ENCODE results near the gene AHCYL1. TPM values are rescaled to one million over a fixed set of nuclear protein-coding genes. Genes with fewer than 3 reads are reported as not detected.

AHCYL1 gene
- total RNA-seq = 10 to 100 TPM; 55.0 to 64.5 TPM

DNA sequence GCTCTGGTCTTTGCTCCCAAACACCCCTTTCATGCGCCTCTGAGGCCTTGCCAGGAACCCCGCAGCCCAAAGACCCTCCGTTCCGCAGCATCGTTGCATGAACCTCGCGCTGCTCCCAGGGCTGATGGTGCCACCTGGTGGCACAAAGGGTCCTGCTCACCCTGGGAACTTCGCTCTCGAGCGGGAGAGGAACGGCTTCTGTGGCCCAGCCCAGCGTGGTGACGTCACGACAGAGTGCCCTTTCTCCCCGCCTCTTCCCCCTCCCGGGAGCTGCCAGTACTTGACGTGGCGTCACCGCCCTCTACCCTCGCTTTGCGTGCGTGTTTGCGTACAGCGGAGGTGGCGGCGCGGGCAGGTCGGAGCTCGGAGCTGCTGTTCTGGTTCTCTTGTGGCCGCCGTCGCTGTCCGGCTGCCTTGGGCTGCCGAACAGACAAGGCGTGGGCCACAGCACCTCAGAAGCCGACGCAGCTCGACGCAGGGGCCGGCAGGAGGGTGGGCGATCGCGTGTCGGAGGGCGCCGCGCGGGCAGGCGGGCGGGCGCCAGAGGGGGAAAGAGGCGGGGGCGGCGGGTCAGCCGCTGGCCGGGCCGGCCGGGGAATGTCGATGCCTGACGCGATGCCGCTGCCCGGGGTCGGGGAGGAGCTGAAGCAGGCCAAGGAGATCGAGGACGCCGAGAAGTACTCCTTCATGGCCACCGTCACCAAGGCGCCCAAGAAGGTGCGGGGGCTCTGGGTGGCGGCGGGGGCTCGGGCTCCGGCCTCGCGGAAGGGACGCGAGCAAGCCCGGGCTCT is at the start of gene AHCYL1:
TSS of gene AHCYL1 (plus strand) at position 310 of the 791 bp plus-strand sequence. CDS start at position 598, 288 bp downstream.
- ATAC-seq = peak; percentile 98
- peaks cover 38% of the 10 kb centered on the region for H3K4me1 Mint-ChIP-seq (ENCODE audit: low read depth)
- peak within 1 kb of the TSS; percentile 100 for H3K4me3 Mint-ChIP-seq
- ChIA-PET CTCF (interaction anchor here (0.6 to 14.0 kb wide), 101 partner anchors 9 to 785 kb away, joined by 3 to 1017 read pairs (median 5); partner anchors contain the start of genes AMPD2, EPS8L3, GNAI3 and GNAT2), POLR2A (interaction anchor here (0.8 to 4.0 kb wide), 20 partner anchors 10 to 559 kb away, joined by 3 to 32 read pairs (median 4); partner anchors contain the start of genes AMPD2, GNAI3, GNAT2 and PSMA5)
- no peaks in the 10 kb centered on the region for H3K27me3 Mint-ChIP-seq (ENCODE audit: low read depth)
- H3K36me3 Mint-ChIP-seq (ENCODE audit: low read depth) = peaks cover 14% of the 10 kb centered on the region
- DNase-seq = peak; percentile 100
- no peaks in the 10 kb centered on the region for H3K9me3 Mint-ChIP-seq (ENCODE audit: insufficient read depth)
- H3K27ac Mint-ChIP-seq = peak within 1 kb of the TSS; percentile 97

DNA sequence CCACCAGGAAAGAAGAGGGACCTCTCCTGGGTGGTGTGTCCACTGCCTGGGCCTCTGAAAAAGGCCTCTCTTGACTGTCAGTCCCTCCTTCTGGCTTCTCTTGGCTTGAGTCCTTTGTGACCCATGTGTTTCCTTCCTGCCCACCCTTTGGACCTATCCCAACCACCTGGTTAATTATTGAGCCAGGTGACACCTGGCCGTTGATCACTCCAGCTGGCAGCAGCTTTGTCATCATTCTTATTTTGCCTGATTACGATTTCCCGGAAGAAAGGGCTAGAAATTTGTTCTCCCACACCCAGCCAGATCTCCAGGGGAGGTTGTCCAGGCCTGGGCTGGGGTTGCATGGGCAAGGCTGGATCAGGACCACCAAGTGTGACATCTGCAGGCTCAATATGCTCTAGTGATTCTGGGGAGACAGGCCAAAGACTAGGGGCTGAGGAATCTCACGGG is 49.1 kb upstream of the AHCYL1 start:
- Mint-ChIP-seq H3K36me3 (ENCODE audit: low read depth) (peaks cover 22% of the 10 kb centered on the region), H3K27me3 (ENCODE audit: low read depth) (peaks cover 19% of the 10 kb centered on the region), H3K9me3 (ENCODE audit: insufficient read depth) (peaks cover 24% of the 10 kb centered on the region), H3K4me1 (ENCODE audit: low read depth) (peaks cover 25% of the 10 kb centered on the region), H3K4me3 (no peak overlapping the region), H3K27ac (no peak overlapping the region)
- ChIA-PET CTCF (interaction anchor here (1.2 to 1.9 kb wide), 2 partner anchors 49 to 95 kb away, joined by 3 to 9 read pairs; partner anchors contain the start of gene AHCYL1), POLR2A (no interaction called here)
- ATAC-seq (no peak), DNase-seq (no peak)

DNA sequence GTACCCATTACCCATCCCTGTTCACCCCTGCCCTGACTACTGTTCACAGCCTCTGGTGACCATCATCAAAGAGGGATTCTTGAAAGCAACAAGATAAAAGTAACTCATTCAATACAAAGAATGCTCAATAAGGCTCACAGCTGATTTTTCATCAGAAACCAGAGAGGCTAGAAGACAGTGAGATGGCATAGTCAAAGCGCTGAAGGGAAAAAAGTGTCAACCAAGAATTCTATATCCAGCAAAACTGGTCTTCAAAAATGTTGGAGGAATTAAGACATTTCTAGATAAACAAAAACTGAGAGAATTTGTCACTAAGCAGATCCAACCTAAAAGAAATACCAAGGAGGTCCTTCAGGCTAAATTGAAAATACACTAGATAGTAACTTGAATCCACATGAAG is 46.8 kb upstream of the AHCYL1 start:
- peaks cover 24% of the 10 kb centered on the region for H3K9me3 Mint-ChIP-seq (ENCODE audit: insufficient read depth)
- ATAC-seq (no peak), DNase-seq (no peak)
- ChIA-PET POLR2A (no interaction called here), CTCF (no interaction called here)
- H3K4me3 Mint-ChIP-seq = no peak overlapping the region
- H3K27ac Mint-ChIP-seq = no peak overlapping the region
- peaks cover 22% of the 10 kb centered on the region for H3K4me1 Mint-ChIP-seq (ENCODE audit: low read depth)
- H3K27me3 Mint-ChIP-seq (ENCODE audit: low read depth) = peaks cover 21% of the 10 kb centered on the region
- H3K36me3 Mint-ChIP-seq (ENCODE audit: low read depth) = peaks cover 14% of the 10 kb centered on the region

DNA sequence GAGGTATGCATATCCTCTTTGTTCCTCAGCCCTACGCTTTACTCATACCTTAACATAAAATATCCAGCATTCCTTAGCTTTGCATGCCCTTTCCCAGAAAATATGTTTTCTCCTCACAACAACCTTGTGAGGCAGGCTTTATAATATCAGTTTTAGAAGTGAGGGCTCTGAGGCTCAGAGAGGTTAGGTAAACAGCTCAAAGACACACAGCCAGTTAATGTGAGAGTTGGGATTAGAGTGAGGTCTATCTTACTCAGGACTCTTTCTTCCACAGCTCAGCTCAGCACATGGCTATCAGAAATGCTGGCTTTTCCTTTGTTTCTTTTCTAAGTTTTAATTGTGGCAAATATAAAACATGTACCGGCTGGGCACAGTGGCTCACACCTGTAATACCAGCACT is 46.0 kb upstream of the AHCYL1 start:
- H3K36me3 Mint-ChIP-seq (ENCODE audit: low read depth) = peaks cover 14% of the 10 kb centered on the region
- peaks cover 14% of the 10 kb centered on the region for H3K4me1 Mint-ChIP-seq (ENCODE audit: low read depth)
- peaks cover 24% of the 10 kb centered on the region for H3K9me3 Mint-ChIP-seq (ENCODE audit: insufficient read depth)
- peaks cover 23% of the 10 kb centered on the region for H3K27me3 Mint-ChIP-seq (ENCODE audit: low read depth)
- ATAC-seq = no peak
- H3K4me3 Mint-ChIP-seq = no peak overlapping the region
- CTCF ChIA-PET = no interaction called here
- no peak overlapping the region for H3K27ac Mint-ChIP-seq
- POLR2A ChIA-PET = no interaction called here
- DNase-seq = no peak

DNA sequence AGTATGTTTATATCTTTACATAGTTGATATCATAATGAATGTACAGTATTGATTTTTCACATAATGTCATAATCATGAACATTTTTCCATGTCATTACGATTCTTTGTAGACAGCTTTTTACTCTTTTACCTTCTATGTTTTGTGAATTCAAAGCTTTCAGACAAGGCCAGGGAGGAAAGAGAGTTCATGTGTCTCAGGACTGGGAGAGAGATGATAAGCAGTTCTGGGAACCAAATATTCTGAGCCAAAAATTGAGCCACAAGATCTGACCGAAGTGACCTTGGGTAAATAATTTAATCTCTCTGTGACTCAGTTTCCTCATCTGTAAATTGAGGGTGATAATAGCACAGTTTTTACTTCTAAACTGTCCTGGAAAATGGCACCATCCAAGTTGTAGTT is 42.1 kb upstream of the AHCYL1 start:
- peaks cover 7% of the 10 kb centered on the region for H3K9me3 Mint-ChIP-seq (ENCODE audit: insufficient read depth)
- CTCF ChIA-PET = interaction anchor here (1.5 kb wide), 1 partner anchor 19 kb away, joined by 4 read pairs; no protein-coding TSS in a partner anchor
- ATAC-seq (no peak), DNase-seq (no peak)
- H3K4me3 Mint-ChIP-seq = no peak overlapping the region
- H3K27ac Mint-ChIP-seq = no peak overlapping the region
- POLR2A ChIA-PET = no interaction called here
- H3K27me3 Mint-ChIP-seq (ENCODE audit: low read depth) = peaks cover 17% of the 10 kb centered on the region
- H3K4me1 Mint-ChIP-seq (ENCODE audit: low read depth) = peaks cover 6% of the 10 kb centered on the region
- peaks cover 8% of the 10 kb centered on the region for H3K36me3 Mint-ChIP-seq (ENCODE audit: low read depth)

DNA sequence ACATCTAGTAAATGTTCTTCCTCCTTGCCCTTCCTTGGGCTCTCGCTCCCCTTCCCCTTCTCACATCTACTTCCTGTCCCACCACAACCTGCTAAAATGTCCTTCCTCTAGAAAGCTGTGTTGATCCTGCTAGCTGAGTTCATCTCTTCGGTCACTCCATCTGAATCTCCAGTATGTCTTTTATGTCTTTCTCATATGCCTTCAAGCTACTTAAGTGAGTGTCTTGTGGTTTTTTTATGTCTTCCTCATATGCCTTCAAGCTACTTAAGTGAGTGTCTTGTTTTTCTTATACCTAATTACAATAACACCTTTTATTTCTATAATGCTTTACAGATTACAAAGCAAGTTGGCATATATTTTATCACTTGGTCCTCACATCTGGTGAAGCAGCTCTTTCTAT is 40.0 kb upstream of the AHCYL1 start:
- Mint-ChIP-seq H3K36me3 (ENCODE audit: low read depth) (no peaks in the 10 kb centered on the region), H3K4me3 (no peak overlapping the region)
- POLR2A ChIA-PET = interaction anchor here (0.7 kb wide), 1 partner anchor 12 kb away, joined by 3 read pairs; no protein-coding TSS in a partner anchor

DNA sequence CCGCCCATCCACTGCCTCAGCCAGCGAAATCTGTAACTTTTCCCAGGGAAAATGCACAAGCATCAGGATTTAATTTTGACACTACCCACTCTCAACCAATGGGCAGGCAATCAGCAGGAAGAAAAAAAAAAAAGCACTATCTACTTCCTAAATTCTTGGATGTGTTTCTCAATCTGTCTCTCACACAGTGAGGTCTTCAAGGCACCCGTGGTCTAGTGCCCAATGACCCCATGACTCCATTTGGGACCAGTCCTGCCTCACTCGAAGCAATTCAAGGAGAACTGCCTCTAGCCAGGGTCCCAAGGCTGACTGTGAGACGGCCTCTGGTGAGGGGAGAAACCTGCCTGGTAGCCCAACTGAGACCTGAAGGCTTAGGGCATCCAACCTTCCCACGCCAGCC is 38.1 kb upstream of the AHCYL1 start:
- peaks cover 4% of the 10 kb centered on the region for H3K27me3 Mint-ChIP-seq (ENCODE audit: low read depth)
- H3K4me3 Mint-ChIP-seq = no peak overlapping the region
- peaks cover 6% of the 10 kb centered on the region for H3K4me1 Mint-ChIP-seq (ENCODE audit: low read depth)
- no peaks in the 10 kb centered on the region for H3K9me3 Mint-ChIP-seq (ENCODE audit: insufficient read depth)
- ATAC-seq = no peak
- ChIA-PET CTCF (interaction anchor here (1.0 kb wide), 1 partner anchor 38 kb away, joined by 4 read pairs; the partner anchor contains the start of gene AHCYL1), POLR2A (interaction anchor here (0.7 kb wide), 1 partner anchor 390 kb away, joined by 3 read pairs; no protein-coding TSS in a partner anchor)
- H3K27ac Mint-ChIP-seq = no peak overlapping the region
- DNase-seq = no peak
- no peaks in the 10 kb centered on the region for H3K36me3 Mint-ChIP-seq (ENCODE audit: low read depth)

More for the DNA sequence above, 40.0 kb upstream of the AHCYL1 start:
- peaks cover 7% of the 10 kb centered on the region for H3K27me3 Mint-ChIP-seq (ENCODE audit: low read depth)
- CTCF ChIA-PET = interaction anchor here (0.8 to 1.9 kb wide), 6 partner anchors 21 to 304 kb away, joined by 3 to 17 read pairs (median 4); partner anchors contain the start of gene AHCYL1
- H3K9me3 Mint-ChIP-seq (ENCODE audit: insufficient read depth) = no peaks in the 10 kb centered on the region
- ATAC-seq (no peak), DNase-seq (no peak)
- peaks cover 6% of the 10 kb centered on the region for H3K4me1 Mint-ChIP-seq (ENCODE audit: low read depth)
- H3K27ac Mint-ChIP-seq = peak overlapping the region; percentile 7

DNA sequence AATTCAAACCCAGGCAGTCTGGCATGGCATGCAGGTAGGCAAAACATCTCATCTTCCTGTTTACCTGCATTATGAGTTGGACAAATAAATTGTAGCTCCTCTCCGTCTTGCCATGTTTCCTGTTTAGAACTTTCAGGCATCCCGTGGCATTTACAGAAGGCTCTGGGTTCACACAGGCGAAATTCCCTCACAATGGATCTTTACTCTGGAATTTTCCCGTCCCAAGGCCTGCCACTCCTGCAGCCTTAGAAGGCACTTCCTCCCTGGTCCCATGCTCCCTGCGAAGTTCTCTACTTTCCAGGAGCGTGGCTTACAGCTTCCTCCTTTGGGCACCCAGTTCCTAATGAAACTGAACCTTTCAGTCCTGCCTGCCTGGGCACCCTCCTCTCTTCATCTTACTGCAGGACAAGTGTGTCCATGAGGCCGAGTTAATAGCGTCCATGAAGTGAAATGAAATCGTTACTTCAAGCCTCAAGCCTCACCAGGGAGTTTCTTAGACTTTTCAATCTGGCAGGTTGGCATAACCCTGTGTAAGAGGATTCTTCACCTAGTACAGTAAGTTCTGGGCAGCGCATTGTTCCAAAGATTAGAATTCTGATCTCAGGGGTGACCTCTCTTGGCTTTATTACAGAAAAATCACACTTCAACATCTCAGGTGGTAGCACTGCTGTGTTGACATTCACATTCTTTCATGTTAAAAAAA is 36.8 kb upstream of the AHCYL1 start:
- ChIA-PET POLR2A (no interaction called here), CTCF (interaction anchor here (1.2 kb wide), 1 partner anchor 36 kb away, joined by 3 read pairs; no protein-coding TSS in a partner anchor)
- no peak overlapping the region for H3K27ac Mint-ChIP-seq
- peaks cover 4% of the 10 kb centered on the region for H3K27me3 Mint-ChIP-seq (ENCODE audit: low read depth)
- DNase-seq (no peak), ATAC-seq (no peak)
- no peaks in the 10 kb centered on the region for H3K9me3 Mint-ChIP-seq (ENCODE audit: insufficient read depth)
- peaks cover 6% of the 10 kb centered on the region for H3K4me1 Mint-ChIP-seq (ENCODE audit: low read depth)
- no peak overlapping the region for H3K4me3 Mint-ChIP-seq
- H3K36me3 Mint-ChIP-seq (ENCODE audit: low read depth) = no peaks in the 10 kb centered on the region

DNA sequence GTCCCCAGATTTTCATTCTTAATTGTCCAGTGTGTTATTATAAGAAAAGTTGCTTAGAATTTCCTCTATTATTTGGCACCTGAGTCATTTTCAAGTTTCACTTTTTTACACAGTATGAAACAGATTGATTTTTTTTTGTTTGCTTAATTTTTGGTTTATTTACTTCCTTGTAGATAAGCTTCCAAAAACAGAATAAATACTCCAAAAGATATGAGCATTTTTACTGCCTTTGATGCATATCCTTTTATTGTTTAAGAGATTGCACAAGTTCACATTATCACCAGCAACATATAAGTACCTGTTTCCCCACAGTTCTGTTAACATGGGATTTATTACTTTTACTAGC is 36.3 kb upstream of the AHCYL1 start:
- CTCF ChIA-PET = interaction anchor here (0.8 to 1.2 kb wide), 3 partner anchors 35 to 166 kb away, joined by 3 to 6 read pairs (median 3); partner anchors contain the start of gene AHCYL1
- no peak for DNase-seq
- Mint-ChIP-seq H3K4me1 (ENCODE audit: low read depth) (peaks cover 6% of the 10 kb centered on the region), H3K9me3 (ENCODE audit: insufficient read depth) (no peaks in the 10 kb centered on the region), H3K36me3 (ENCODE audit: low read depth) (no peaks in the 10 kb centered on the region), H3K4me3 (no peak overlapping the region), H3K27me3 (ENCODE audit: low read depth) (peaks cover 2% of the 10 kb centered on the region), H3K27ac (no peak overlapping the region)
- POLR2A ChIA-PET = no interaction called here
- no peak for ATAC-seq

DNA sequence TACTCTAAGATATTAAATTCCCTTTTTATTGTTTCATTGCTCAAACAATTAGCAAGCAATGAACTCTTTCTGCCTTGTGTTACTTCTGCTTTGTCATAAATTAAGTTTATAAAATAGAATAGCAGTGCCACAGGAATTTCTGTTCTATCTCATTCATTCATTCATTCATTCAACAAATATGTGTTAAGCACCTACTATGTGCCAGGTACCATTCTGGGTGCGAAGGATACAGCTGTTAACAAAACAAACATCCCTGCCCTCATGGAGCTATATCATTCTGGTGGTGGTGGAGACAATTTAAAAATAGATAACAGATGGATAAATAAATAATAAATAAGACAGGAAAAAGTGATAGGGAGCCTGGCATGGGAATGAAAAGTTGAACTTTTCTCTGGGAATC is 34.5 kb upstream of the AHCYL1 start:
- ChIA-PET POLR2A (no interaction called here), CTCF (interaction anchor here (2.4 kb wide), 1 partner anchor 173 kb away, joined by 5 read pairs; no protein-coding TSS in a partner anchor)
- ATAC-seq (no peak), DNase-seq (no peak)
- Mint-ChIP-seq H3K4me3 (no peak overlapping the region), H3K27me3 (ENCODE audit: low read depth) (peaks cover 2% of the 10 kb centered on the region), H3K9me3 (ENCODE audit: insufficient read depth) (no peaks in the 10 kb centered on the region), H3K36me3 (ENCODE audit: low read depth) (no peaks in the 10 kb centered on the region), H3K4me1 (ENCODE audit: low read depth) (no peaks in the 10 kb centered on the region), H3K27ac (no peak overlapping the region)

DNA sequence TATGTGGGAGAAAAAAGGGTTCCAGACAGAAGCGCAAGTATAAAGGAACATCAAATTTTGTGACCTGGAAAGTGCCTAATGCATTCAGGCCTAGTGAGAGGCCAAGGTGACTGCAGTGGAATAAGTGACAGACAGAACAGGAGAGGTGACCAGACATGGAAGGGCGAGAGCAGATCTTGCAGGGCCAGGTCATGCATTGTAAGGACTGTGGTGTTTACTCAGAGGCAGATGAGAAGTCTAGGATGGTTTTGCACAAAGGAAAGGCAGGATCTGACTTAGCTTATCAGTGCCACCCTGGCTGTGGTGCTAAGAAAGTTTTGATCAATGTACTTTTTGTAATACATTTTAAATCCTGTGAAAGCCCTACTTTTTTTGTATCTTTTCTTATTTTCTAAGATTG is 34.1 kb upstream of the AHCYL1 start:
- no peak overlapping the region for H3K27ac Mint-ChIP-seq
- H3K9me3 Mint-ChIP-seq (ENCODE audit: insufficient read depth) = no peaks in the 10 kb centered on the region
- ChIA-PET POLR2A (no interaction called here), CTCF (interaction anchor here (2.4 kb wide), 1 partner anchor 174 kb away, joined by 5 read pairs; no protein-coding TSS in a partner anchor)
- H3K36me3 Mint-ChIP-seq (ENCODE audit: low read depth) = no peaks in the 10 kb centered on the region
- H3K4me1 Mint-ChIP-seq (ENCODE audit: low read depth) = no peaks in the 10 kb centered on the region
- peaks cover 5% of the 10 kb centered on the region for H3K27me3 Mint-ChIP-seq (ENCODE audit: low read depth)
- DNase-seq = no peak
- no peak for ATAC-seq
- H3K4me3 Mint-ChIP-seq = no peak overlapping the region

All from activated CD8-positive, alpha-beta T cell treated with anti-CD3 and anti-CD28 coated beads, Interleukin-2, amount 10 ng/mL, durations not matched to agents 7 days and 5 days (primary cell).